ENCODE measurements around the gene CCDC169.
"Not testable (repeated sequence)": the region's sequence is repeated elsewhere in the genome, so short reads cannot be mapped to it uniquely, and the experiment has no call there.

Gene CCDC169

DNA sequence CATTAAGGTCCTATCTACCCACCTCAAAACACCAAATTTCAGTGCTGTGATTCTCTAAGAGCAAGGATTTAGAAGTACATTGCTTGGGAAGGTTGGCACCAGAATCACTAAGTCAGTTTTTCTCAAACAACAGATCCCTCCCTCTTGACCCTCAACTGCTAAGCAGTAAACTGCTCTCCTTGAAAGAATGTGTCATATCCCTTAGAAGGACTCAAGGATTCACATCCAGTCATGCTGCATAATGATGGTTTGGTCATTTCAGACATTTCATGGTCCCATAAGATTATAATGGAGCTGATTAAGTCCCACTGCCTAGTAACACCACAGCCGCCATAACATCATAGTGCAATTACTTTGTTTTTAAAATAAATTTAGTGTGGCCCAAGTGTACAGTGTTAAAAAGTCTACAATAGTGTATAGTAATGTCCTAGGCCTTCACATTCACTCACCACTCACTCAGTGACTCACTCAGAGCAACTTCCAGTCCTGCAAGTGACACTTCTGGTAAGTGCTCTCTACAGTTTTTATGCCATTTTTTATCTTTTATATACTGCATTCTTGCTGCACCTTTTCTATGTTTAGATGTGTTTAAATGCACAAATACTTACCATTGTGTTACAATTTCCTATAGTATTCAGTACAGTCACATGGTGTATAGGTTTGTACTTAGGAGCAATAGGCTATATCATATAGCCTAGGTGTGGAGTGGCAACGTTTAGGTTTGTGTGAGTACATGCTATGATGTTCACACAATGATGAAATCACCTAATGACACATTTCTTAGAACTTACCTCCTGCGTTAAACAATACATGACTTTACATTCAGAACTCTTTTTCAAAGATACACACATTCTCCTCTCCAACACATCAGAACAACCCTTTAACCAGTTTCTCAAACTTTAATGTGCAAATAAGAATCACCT lies 15.7 kb upstream of the CCDC169 start:
- no peak for DNase-seq (ENCODE audit: low read depth in 2 of 2)

DNA sequence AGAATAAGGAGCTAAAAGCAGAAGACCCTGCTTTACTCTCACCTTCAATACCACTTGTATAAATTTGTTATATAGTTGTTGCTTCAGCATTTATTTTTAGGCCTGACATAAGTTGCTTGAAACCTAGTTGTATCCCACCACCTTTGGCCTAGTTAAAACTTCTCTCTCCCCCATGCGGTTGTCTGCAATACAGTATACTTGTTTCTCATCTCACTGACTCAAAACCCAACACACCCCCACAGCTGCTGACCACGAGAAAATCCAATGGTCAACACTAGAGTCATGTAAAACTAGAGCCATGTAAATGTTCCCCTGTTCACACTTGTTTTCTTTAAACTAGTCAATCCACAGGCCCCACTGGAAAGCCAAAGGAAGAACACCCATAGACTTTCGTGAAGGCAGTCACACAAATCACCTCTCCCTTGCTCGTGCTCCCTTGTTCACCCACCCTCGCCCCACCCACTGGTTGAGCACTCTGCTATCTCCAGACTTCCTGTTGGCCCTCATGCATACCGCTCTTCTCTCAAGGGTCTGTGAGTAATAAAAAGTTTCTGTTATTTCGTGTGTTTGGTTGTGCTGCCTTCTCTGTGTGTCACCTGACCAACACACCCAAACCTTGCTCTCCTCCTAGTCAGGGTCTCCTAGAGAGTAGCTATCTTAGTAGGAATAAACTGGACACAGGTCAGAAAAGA lies 12.9 kb upstream of the CCDC169 start:
- DNase-seq (ENCODE audit: low read depth in 2 of 2) = no peak

- DNase-seq (ENCODE audit: low read depth in 2 of 2) = no peak
Measured at GRCh38 chr13:36302289-36302688, 4.7 kb upstream of the CCDC169 start.

DNA sequence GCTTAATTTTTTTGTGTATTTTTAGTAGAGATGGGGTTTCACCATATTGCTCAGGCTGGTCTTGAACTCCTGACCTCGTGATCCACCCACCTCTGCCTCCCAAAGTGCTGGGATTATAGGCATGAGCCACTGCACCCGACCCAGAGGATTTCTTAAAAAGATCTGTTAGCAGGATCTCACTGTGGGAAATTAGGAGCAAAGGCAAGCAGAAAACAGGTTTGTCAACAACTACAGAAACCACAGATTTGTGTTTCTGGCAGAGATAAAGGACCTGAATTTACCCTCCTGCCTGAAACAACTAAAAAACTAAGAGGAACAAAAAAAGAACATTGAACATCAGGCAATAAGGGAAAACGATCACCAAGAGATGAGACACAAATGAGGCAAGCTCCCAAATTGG lies 1.9 kb upstream of the CCDC169 start:
- not testable (repeated sequence) for DNase-seq (ENCODE audit: low read depth in 2 of 2)

DNA sequence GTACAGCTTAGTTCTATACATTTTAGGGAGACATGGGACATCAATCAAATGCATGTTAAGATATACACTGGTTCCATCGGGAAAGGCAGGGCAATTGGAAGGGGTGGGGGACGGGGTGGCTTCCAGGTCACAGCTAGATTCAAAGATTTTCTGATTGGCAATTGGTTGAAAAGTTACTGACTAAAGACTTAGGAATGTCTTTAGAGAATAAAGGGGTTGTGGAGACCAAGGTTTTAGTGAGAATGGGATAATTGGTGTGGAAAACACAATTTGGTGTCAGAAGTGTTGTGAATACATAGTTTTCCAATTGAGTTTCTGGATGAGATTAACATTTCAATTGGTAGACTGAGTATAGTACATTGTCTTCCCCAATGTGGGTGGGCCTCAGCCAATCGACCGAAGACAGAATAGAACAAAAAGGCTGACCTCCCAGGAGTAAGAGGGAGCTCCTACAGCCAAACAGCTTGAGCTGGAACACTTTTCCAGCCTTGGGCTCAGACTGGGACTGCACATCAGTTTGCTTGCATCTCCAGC lies 988 bp upstream of the CCDC169 start:
- DNase-seq (ENCODE audit: low read depth in 2 of 2) = no peak

GRCh38 chr13:36294096-36294495 lies 3.5 kb downstream of the CCDC169 start:
- DNase-seq (ENCODE audit: low read depth in 2 of 2) = no peak

DNA sequence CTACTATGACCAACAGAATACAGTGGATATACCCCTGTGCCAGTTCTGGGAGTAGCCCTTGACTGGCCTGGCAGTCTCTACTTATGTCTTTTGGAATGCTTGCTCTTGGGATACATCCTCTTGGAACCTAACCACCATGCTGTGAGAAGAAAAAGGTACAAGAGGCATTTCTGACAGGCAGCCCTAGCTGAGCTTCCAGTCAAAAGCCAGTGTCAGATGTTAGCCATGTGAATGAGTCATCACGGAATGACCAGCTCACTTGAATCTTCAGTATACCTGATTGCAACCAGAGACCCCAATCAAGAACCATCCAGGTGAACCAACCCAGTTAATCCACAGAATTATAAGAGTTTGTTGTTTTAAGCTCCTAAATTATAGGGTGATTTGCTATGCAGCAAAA lies 4.1 kb downstream of the CCDC169 start:
- no peak for DNase-seq (ENCODE audit: low read depth in 2 of 2)

DNA sequence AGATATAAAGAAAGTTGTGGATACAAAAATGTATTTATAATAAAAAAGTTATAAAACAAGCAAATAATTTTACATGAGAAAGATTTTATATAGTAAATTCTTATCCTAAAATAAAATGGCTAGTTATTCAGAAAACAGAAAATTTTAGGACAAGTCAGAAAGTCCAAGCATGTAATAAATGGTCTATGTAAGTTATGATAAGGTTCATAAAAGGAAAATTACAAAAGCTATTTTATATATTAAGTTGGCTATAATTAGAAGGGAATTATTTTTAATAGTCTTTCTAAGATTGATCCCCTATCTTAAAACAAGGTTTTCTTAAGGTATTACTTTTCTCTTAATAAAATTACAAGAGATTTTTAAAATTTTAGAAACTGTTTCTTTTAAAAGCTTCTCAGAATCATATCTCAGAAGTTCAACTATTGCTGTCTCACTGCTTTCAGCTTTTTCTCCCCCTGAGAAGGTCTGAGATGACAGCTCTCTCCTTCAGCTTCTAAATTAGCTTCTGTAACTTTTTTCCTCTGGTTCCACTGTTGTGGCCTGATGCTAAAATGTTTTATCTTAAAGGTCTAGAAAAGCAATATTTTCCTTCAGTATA lies 8.7 kb downstream of the CCDC169 start:
- DNase-seq (ENCODE audit: low read depth in 2 of 2) = no peak

GRCh38 chr13:36286006-36286405 lies 11.6 kb downstream of the CCDC169 start:
- DNase-seq (ENCODE audit: low read depth in 2 of 2) = no peak

- DNase-seq (ENCODE audit: low read depth in 2 of 2) = no peak
Measured at GRCh38 chr13:36282821-36283432, 14.7 kb downstream of the CCDC169 start.

GRCh38 chr13:36275190-36276002 lies 22.2 kb downstream of the CCDC169 start:
- no peak for DNase-seq (ENCODE audit: low read depth in 2 of 2)

DNA sequence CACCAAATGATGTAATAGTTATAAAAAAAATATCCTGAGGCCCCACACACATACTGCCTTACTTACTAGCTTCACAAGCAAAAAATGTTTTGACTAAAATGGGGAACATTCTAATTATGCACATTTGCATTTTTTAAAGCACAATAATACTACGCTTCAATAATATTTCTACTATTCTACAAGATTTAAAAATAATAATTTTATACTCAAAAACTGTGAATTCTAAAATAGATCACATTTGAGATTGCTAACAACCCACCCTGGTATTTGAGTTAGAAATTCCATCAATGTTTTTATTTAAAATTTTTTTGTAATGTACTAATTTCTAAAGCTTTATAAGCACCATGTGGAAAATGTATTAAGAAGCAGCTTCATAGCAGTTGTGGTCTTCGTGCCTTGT lies 24.2 kb downstream of the CCDC169 start:
- DNase-seq (ENCODE audit: low read depth in 2 of 2) = no peak

GRCh38 chr13:36261976-36262375 lies 35.6 kb downstream of the CCDC169 start:
- no peak for DNase-seq (ENCODE audit: low read depth in 2 of 2)

DNA sequence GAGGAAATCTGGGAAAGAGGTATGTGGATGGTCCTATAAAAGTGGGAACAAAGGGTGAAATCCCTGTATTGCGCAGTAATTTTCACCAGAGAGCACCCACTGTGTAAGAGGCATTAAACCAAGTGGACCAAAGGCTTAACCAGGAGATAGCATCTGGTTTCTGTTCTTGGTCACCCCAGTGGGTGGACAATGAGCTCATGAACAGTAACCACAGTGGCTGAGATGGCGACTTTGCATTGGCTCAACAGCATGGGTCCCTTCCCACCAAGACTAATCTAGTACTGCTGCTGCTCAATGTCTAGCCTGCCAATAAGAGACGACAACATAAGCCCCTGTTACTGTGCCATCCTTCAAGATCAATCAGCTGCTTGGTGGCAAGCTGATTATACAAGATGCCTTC lies 36.6 kb downstream of the CCDC169 start:
- DNase-seq (ENCODE audit: low read depth in 2 of 2) = no peak

- no peak for DNase-seq (ENCODE audit: low read depth in 2 of 2)
Measured at GRCh38 chr13:36259361-36260137, 38.1 kb downstream of the CCDC169 start.

GRCh38 chr13:36258831-36259230 lies 38.8 kb downstream of the CCDC169 start:
- DNase-seq (ENCODE audit: low read depth in 2 of 2) = no peak

DNA sequence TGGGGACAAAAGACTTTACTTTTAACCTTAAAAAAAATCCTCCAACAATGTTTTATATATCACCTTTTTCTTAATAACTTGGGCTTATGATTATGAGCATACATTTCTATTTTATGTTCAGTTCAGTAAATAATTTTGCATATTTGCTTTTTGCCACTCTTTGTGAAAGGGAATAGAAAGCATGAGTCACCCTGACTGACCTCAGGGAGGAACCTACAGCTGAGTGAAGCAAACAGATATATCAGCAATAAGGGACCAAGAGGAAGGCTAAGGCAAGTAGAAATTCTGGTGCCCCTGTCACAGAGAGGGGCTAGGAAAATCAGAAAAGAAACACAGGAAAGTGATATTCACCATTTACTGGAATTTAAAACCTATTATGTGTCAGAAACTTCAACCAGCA lies 46.1 kb downstream of the CCDC169 start:
- DNase-seq (ENCODE audit: low read depth in 2 of 2) = no peak

GRCh38 chr13:36251017-36251416 lies 46.6 kb downstream of the CCDC169 start:
- DNase-seq (ENCODE audit: low read depth in 2 of 2) = no peak

GRCh38 chr13:36248700-36249099 lies 48.9 kb downstream of the CCDC169 start:
- DNase-seq (ENCODE audit: low read depth in 2 of 2) = no peak

DNA sequence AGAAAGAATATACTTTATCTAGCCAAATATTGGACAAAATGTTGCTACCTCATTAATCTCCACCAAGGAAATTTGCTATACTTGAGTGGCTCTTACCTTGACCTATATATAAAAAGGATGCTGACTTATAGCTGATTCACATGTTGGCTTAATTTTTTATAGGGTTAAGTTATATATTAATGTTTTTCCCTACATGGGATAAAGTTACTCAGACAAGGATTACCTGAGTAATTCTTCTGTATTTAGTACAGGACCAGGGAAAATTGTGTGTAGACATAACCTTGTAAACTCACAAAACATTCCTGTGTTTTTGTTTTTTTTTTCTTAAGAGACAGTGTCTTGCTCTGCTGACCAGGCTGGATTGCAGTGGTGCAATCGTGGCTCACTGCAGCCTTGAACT lies 52.6 kb downstream of the CCDC169 start:
- DNase-seq (ENCODE audit: low read depth in 2 of 2) = no peak

Data from stimulated activated CD4-positive, alpha-beta T cell treated with anti-CD3 and anti-CD28 coated beads, Interleukin-1b, Interleukin-23, amount 100 ng/mL, for 4 hours (primary cell).